H9 (cell line): ENCODE data around the gene NRROS. TPM values are rescaled to one million over a fixed set of nuclear protein-coding genes. Genes with fewer than 3 reads are reported as not detected.

ENCODE experiments used
- DNase-seq: peaks from one replicate; pipeline ENCODE4 v3.0.0-alpha.2; 2017
- H2AFZ ChIP-seq: one replicate; pipeline ENCODE4 v1.6.1; 2013; ENCODE audit warnings: mild to moderate bottlenecking, low read length, control low read depth, moderate library complexity
- H2AK5ac ChIP-seq: 2 replicates; pipeline ENCODE4 v1.6.1; 2013; ENCODE audit warnings: low read length, control low read depth, mixed read lengths; ENCODE audit not compliant: insufficient read length
- H2BK120ac ChIP-seq: one replicate; pipeline ENCODE4 v1.6.1; 2013; ENCODE audit warnings: low read depth, mild to moderate bottlenecking, low read length, control low read depth, inconsistent platforms; ENCODE audit not compliant: poor library complexity, severe bottlenecking
- H2BK12ac ChIP-seq: 2 replicates; pipeline ENCODE4 v1.6.1; 2013; ENCODE audit warnings: low read length, control low read depth, mixed read lengths, low read depth; ENCODE audit not compliant: insufficient read length
- H2BK15ac ChIP-seq: 2 replicates; pipeline ENCODE4 v1.6.1; 2013; ENCODE audit warnings: low read depth, low read length, control low read depth
- H2BK20ac ChIP-seq: one replicate; pipeline ENCODE4 v1.6.1; 2013; ENCODE audit warnings: low read depth, mild to moderate bottlenecking, low read length, control low read depth, inconsistent platforms; ENCODE audit not compliant: poor library complexity, severe bottlenecking
- H2BK5ac ChIP-seq: 2 replicates; pipeline ENCODE4 v1.6.1; 2013; ENCODE audit warnings: low read length, control low read depth, mixed read lengths; ENCODE audit not compliant: insufficient read length
- H3K14ac ChIP-seq: 2 replicates; pipeline ENCODE4 v1.6.1; 2013; ENCODE audit warnings: low read length, control low read depth; ENCODE audit not compliant: insufficient read depth
- H3K18ac ChIP-seq: 2 replicates; pipeline ENCODE4 v1.6.1; 2013; ENCODE audit warnings: low read depth, mild to moderate bottlenecking, mixed read lengths, low read length, control low read depth; ENCODE audit not compliant: insufficient read length
- H3K23ac ChIP-seq: 2 replicates; pipeline ENCODE4 v1.6.1; 2013; ENCODE audit warnings: low read length, control low read depth, mixed read lengths, low read depth; ENCODE audit not compliant: insufficient read length
- H3K23me2 ChIP-seq: 2 replicates; pipeline ENCODE4 v1.6.1; 2013; ENCODE audit warnings: low read depth, mild to moderate bottlenecking, mixed read lengths, low read length, control low read depth; ENCODE audit not compliant: insufficient read length, poor library complexity, severe bottlenecking
- H3K27ac ChIP-seq: 2 replicates; pipeline ENCODE4 v1.5.1; 2013; ENCODE audit warnings: low read length, control low read depth, mixed read lengths, low read depth; ENCODE audit not compliant: insufficient read length
- H3K27me3 ChIP-seq: 2 replicates; pipeline ENCODE4 v1.6.1; 2013; ENCODE audit warnings: low read length, control low read depth, inconsistent platforms; ENCODE audit not compliant: insufficient read depth
- H3K4ac ChIP-seq: 2 replicates; pipeline ENCODE4 v1.6.1; 2013; ENCODE audit warnings: low read depth, mild to moderate bottlenecking, control low read depth, inconsistent platforms, low read length, moderate library complexity
- H3K4me1 ChIP-seq: 2 replicates; pipeline ENCODE4 v1.6.1; 2013; ENCODE audit warnings: low read length, control low read depth, inconsistent platforms; ENCODE audit not compliant: insufficient read depth
- H3K4me2 ChIP-seq: 2 replicates; pipeline ENCODE4 v1.6.1; 2013; ENCODE audit warnings: low read length, control low read depth, mixed read lengths; ENCODE audit not compliant: insufficient read length, insufficient read depth
- H3K56ac ChIP-seq: 2 replicates; pipeline ENCODE4 v1.6.1; 2013; ENCODE audit warnings: low read depth, mild to moderate bottlenecking, mixed read lengths, low read length, control low read depth; ENCODE audit not compliant: insufficient read length
- H3K79me1 ChIP-seq: 2 replicates; pipeline ENCODE4 v1.6.1; 2013; ENCODE audit warnings: low read depth, mild to moderate bottlenecking, moderate library complexity, low read length, control low read depth, inconsistent platforms; ENCODE audit not compliant: insufficient read depth, poor library complexity, severe bottlenecking
- H3K79me2 ChIP-seq: 2 replicates; pipeline ENCODE4 v1.6.1; 2013; ENCODE audit warnings: low read length, control low read depth, inconsistent platforms; ENCODE audit not compliant: insufficient read depth
- H3K9ac ChIP-seq: 2 replicates; pipeline ENCODE4 v1.6.1; 2013; ENCODE audit warnings: low read length, control low read depth, mixed read lengths; ENCODE audit not compliant: insufficient read length; ENCODE audit errors: extremely low read depth
- H3K9me3 ChIP-seq: one replicate; pipeline ENCODE4 v1.6.1; 2013; ENCODE audit warnings: low read depth, low read length, inconsistent platforms; ENCODE audit not compliant: control insufficient read depth
- H3T11ph ChIP-seq: one replicate; pipeline ENCODE4 v1.6.1; 2013; ENCODE audit warnings: mild to moderate bottlenecking, low read length, control low read depth, inconsistent platforms
- H4K20me1 ChIP-seq: one replicate; pipeline ENCODE4 v1.6.1; 2013; ENCODE audit not compliant: control insufficient read depth, insufficient read length, insufficient read depth
- H4K5ac ChIP-seq: 2 replicates; pipeline ENCODE4 v1.6.1; 2013; ENCODE audit warnings: low read depth, mild to moderate bottlenecking, mixed read lengths, low read length, control low read depth; ENCODE audit not compliant: insufficient read length
- H4K8ac ChIP-seq: replicated peaks from 2 replicates; pipeline ENCODE4 v1.6.1; 2013; ENCODE audit warnings: low read length, control low read depth, mixed read lengths, low read depth; ENCODE audit not compliant: insufficient read length
- H4K91ac ChIP-seq: 2 replicates; pipeline ENCODE4 v1.6.1; 2013; ENCODE audit warnings: low read depth, mild to moderate bottlenecking, moderate library complexity, mixed read lengths, low read length, control low read depth; ENCODE audit not compliant: insufficient read length
- H3K27ac Mint-ChIP-seq, 3 experiments: 2 replicates in 2 of 3; 3 replicates in 1 of 3; pipeline ENCODE4 v1.8.0; 2020 to 2021; ENCODE audit warnings: mixed read lengths in 3 of 3, mild to moderate bottlenecking in 1 of 3, moderate library complexity in 1 of 3
- H3K27me3 Mint-ChIP-seq: 2 replicates; pipeline ENCODE4 v1.8.0; 2021; ENCODE audit warnings: low read depth, mild to moderate bottlenecking, moderate library complexity, mixed read lengths
- H3K36me3 Mint-ChIP-seq, 3 experiments: 2 replicates in 2 of 3; 3 replicates in 1 of 3; pipeline ENCODE4 v1.8.0; 2020 to 2021; ENCODE audit warnings: low read depth in 3 of 3, mixed read lengths in 3 of 3; ENCODE audit not compliant: insufficient read depth in 1 of 3
- H3K4me1 Mint-ChIP-seq, 2 experiments: 2 replicates each; pipeline ENCODE4 v1.8.0; 2020; ENCODE audit warnings: mixed read lengths in 2 of 2
- H3K4me3 Mint-ChIP-seq, 2 experiments: 2 replicates in 1 of 2; 3 replicates in 1 of 2; pipeline ENCODE4 v1.8.0; 2020 to 2021; ENCODE audit warnings: mild to moderate bottlenecking in 2 of 2, mixed read lengths in 2 of 2, moderate library complexity in 1 of 2
- H3K9me3 Mint-ChIP-seq, 2 experiments: 2 replicates in 1 of 2; 3 replicates in 1 of 2; pipeline ENCODE4 v1.8.0; 2020; ENCODE audit warnings: mild to moderate bottlenecking in 2 of 2, mixed read lengths in 2 of 2, moderate library complexity in 1 of 2
- CTCF ChIP-seq: fragments of 200-600 bp; sonication (generic); conservative IDR thresholded peaks from 3 replicates; pipeline ENCODE4 v1.8.0; 2021; ENCODE audit warnings: antibody characterized with exemption, mild to moderate bottlenecking
- WGBS: extraction: QIAGEN DNeasy Blood & Tissue Kit; methylation state at CpG from one replicate; pipeline ENCODE4 v1.1.7; 2013; ENCODE audit warnings: missing lambda C conversion rate, low lambda C conversion rate, mixed read lengths; ENCODE audit not compliant: insufficient read length; ENCODE audit errors: extremely low coverage; 5-methylcytosine and 5-hydroxymethylcytosine counted together
- total RNA-seq: library from RNA; stranded (reverse); gene quantifications from 2 replicates; pipeline ENCODE4 v1.2.1, GENCODE V29; 2021

NRROS gene
- total RNA-seq, 1 experiment from 2014 or later: 4.0 TPM

GRCh38 chr3:196686436-196686835 lies 46.9 kb downstream of the NRROS start:
- Histone ChIP-seq H3K9me3 (no peaks in the 10 kb centered on the region), H2BK20ac (no peak overlapping the region), H3K27ac (no peak overlapping the region), H2BK12ac (no peak overlapping the region), H3K9ac (no peak overlapping the region), H2AFZ (no peak overlapping the region), H4K91ac (no peak overlapping the region), H3K23ac (no peak overlapping the region), H2BK15ac (no peak overlapping the region), H3K14ac (no peak overlapping the region; the same call in 1 of the 2 replicates), H2BK5ac (no peak overlapping the region), H3K4me2 (no peak overlapping the region), H4K5ac (no peak overlapping the region), H3T11ph (no peak overlapping the region), H3K27me3 (no peaks in the 10 kb centered on the region), H2AK5ac (no peak overlapping the region), H3K79me1 (no peaks in the 10 kb centered on the region), H3K18ac (no peak overlapping the region), H3K4me1 (no peaks in the 10 kb centered on the region; the same call in 1 of the 2 replicates), H2BK120ac (no peak overlapping the region), H3K4ac (no peak overlapping the region), H3K23me2 (no peaks in the 10 kb centered on the region), H3K56ac (no peak overlapping the region), H4K20me1 (no peaks in the 10 kb centered on the region), H4K8ac (no peak overlapping the region), H3K79me2 (no peaks in the 10 kb centered on the region)
- H3K27me3 Mint-ChIP-seq: no peaks in the 10 kb centered on the region
- no peak overlapping the region for H3K4me3 Mint-ChIP-seq
- H3K9me3 Mint-ChIP-seq: no peaks in the 10 kb centered on the region; a peak in 1 of 5 replicates
- peaks cover 25 to 33% of the 10 kb centered on the region in 2 experiments for H3K4me1 Mint-ChIP-seq
- WGBS: no CpG with 5 or more reads among the region's 2 CpGs
- H3K27ac Mint-ChIP-seq: no peak overlapping the region; a peak in 1 of 7 replicates
- no peak for TF ChIP-seq CTCF
- DNase-seq: no peak
- peaks cover 0 to 6% (median 0%) of the 10 kb centered on the region in 3 experiments; a peak in 2 of 7 replicates for H3K36me3 Mint-ChIP-seq
